ENCODE measurements around the gene GPD1L.
"Not testable (repeated sequence)": the region's sequence is repeated elsewhere in the genome, so short reads cannot be mapped to it uniquely, and the experiment has no call there.

The GPD1L gene

DNA sequence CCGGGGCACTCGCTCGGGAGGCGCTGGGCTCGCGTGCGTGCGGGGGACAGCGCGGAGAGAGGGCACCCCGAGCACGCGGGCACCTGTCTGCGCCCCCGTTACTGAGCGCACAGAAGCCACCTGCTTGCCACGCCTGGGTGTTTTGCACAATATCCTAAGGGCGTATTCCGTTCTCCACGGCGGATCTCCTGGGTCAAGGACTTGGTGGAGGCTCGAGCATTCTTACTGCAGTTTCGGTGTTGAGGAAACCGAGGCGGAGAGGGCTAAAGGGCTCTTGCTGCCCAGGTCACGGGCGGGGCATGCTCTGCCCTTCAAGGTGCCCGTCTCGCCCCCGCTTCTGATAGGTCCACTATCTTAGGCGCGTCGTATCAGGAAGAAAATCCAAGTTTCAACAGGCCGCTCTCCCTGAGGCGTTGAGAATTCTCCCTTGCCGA, 526 bp downstream of the GPD1L start:
- FAIRE-seq, result no peak

DNA sequence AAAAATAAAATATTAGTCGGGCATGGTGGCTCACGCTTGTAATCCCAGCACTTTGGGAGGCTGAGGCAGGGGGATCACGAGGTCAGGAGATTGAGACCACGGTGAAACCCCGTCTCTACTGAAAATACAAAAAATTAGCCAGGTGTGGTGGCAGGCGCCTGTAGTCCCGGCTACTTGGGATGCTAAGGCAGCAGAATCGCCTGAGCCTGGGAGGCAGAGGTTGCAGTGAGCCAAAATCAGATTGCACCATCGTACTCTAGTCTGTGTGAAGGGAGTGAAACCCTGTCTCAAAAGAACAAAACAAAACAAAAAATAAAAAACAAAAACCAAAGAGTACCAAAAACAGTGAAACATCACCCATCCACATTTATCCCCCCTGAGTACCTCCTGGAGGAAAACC, 1.8 kb downstream of the GPD1L start:
- not testable (repeated sequence) for FAIRE-seq

- FAIRE-seq, result no peak
Observed at GRCh38 chr3:32109256-32109655, 2.8 kb downstream of the GPD1L start.

DNA sequence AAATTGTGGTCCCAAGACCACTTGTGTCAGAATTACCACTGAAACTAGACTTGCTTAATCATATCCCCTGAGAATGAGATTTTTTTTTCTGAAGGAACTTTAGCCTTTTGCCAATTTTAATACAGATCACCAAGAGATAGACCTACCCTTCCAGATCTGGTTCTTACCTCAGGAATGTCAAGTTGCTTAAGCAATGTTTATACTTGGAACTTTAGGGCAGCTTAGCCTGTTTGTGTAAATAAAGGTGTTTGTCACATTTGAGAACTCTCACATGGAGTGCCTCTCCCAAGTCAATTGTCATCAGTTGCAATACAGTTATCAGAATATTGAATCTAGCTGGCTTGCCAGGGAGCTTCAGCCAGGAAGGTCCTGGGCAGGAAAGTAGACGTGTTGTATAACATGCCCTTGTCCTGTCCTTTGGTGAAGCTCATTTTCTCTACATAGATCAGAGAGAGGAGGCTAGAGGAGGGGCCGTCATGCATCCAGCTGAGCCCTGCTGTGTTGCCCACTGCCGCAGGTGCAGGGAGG, 3.9 kb downstream of the GPD1L start:
- FAIRE-seq, result no peak

DNA sequence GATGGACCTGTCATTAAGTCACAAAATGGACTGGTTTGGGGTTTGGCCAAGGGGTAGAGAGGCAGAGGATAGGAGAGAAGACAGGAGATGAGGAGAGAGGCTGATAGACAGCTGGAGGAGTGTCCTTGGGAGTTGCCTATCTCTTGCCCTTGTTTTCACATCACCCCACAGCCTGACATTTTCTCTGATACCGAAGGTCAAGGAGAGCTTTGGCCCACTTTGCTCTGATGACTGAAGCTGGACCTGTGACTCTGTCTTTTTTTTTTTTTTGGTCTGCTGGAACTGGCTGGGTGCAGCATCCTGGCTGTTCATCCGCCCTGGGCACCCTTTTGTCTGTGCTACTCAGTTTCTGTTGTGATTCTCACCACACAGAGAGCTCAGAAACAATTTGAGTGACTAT, 5.1 kb downstream of the GPD1L start:
- no peak for FAIRE-seq

DNA sequence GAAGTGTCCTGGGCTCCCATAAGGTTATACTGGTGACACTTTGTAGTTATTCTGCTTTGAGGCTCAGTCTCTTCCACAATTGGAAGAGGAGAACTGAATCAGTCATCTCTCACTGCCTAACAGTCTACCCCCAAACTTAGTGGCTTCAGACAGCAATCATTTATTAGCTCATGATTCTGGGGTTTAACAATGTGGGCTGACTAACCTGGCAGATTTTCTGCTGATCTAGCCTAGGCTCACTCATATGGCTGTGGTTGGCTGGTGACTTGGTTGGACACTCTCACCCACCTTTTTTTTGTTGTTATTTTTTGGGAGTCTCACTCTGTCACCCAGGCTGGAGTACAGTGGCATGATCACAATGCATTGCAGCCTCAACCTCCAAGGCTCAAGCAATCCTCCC, 7.1 kb downstream of the GPD1L start:
- no peak for FAIRE-seq

- FAIRE-seq, result no peak
Observed at GRCh38 chr3:32113981-32114545, 7.6 kb downstream of the GPD1L start.

DNA sequence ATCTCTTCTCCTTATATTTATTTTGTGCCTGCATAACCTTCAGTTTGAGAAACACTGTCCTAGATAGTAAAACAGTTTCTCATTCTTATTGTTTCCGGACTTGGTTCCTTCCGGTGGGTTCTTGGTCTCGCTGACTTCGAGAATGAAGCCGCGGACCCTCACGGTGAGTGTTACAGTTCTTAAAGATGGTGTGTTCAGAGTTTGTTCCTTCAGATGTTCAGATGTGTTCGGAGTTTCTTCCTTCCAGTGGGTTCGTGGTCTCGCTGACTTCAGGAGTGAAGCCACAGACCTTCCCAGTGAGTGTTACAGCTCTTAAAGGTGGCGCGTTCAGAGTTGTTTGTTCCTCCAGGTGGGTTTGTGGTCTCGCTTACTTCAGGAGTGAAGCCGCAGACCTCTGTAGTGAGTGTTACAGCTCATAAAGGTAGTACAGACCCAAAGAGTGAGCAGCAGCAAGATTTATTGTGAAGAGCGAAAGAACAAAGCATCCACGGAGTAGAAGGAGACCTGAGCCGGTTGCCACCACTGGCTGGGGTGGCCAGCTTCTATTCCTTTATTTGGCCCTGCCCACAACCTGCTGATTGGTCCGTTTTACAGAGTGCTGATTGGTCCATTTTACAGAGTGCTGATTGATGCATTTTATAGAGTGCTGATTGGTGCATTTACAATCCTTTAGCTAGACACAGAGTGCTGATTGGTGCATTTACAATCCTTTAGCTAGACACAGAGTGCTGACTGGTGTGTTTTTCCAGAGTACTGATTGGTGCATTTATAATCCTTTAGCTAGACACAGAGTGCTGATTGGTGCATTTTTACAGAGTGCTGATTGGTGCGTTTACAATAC, 8.3 kb downstream of the GPD1L start:
- not testable (repeated sequence) for FAIRE-seq

DNA sequence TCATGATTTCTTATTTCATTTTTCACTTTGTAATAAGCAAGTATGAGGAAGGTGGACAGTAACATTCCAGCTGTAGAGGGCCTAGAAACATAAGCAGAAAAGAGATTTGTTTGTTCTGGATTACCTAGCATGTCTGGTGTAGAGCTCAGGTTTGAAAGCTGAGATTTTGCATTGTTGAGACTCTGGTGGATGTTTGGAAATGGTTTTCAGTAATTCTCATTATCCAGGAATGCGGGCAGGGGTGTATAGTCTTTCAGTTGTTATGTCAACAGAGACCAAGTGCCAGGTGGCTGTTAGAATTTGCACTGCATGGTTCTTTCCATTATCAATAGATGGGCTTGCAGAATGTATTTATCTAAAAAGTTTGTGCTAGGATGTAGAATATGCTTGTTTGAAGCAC, 10.9 kb downstream of the GPD1L start:
- no peak for FAIRE-seq

DNA sequence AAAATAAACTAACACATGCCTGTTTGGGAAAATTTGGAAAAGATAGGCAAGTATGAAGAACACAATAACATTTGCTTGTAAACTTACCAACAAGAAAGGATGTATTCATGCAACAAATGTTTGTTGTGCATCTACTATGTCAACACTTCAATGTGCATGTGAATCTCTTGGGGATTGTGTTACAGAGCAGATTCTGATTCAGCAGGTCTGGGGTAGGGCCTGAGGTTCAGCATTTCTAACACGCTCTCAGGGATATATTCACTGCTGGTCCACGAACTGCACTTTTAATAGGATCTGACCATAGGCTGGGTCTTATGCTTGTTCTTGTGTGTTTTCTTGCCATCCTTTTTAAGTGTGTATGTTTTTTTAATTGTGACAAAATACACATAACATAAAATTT, 11.8 kb downstream of the GPD1L start:
- no peak for FAIRE-seq

- FAIRE-seq, result no peak
Observed at GRCh38 chr3:32120471-32120870, 14.1 kb downstream of the GPD1L start.

DNA sequence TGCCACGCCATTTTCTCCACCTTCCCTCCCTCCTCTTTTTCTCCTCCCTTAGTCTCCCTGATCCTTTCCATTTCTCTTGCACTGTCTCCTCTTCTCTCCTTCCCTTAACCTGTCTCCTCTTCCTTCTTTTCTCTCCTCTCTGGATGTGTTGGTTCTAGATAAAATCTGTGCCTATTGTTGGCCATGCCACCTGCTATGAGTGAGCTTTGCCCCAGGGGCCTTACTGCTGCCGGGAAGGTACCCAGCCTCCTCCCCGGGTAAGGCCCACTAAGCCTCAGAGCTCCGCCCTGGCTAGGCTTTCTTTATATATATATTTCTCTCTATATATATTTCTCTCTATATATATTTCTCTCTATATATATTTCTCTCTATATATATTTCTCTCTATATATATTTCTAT, 14.7 kb downstream of the GPD1L start:
- FAIRE-seq, result no peak

- FAIRE-seq, result no peak
Observed at GRCh38 chr3:32123620-32124019, 17.2 kb downstream of the GPD1L start.

DNA sequence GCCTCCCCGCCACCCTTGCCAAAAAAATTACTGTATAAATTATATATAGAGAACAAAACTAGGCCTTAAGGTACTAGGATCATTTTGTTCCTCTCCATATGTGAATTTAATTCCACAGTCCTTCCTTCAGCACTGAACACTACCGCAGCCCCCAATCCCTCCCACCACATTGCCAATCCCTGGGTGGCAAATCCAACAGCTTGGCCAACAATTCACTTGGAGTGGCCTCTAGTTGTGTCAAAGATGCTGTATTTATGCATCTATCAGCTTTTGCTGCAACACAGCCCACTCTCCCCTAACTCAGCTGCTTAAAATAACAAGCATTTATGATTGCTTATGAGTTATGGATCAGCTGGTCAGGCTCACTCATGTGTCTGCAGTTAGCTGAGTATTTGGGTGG, 18.6 kb downstream of the GPD1L start:
- FAIRE-seq, result no peak

- no peak for FAIRE-seq
Observed at GRCh38 chr3:32126305-32127015, 20.0 kb downstream of the GPD1L start.

DNA sequence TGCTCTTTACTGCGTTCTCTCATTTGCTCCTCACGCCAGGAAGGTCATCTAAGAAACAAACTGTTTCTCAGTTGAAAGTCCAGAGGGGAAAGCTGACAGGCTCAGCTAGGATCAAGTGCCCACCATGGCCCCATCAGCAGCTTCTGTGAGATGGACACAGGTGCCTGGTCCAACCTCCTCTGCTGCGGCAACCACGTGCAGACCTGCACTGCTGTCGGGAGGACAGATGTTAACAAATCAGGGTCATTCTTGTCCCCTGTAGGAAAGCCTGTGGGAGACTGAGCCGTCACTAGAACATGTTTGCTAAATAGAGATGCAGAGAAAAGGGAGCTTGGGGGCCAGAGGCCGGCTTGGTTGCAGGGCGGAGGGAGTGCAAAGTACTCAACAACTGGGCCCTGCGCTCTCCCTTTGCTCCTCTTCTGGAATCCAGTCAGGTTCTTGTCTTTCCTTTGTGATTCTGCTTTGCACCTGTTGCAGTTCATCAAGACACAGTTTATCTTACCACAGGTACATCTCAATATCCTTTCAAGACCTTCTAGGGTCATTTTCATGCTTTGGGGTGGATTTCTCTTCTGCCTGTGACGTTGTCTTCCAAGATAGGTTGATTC, 20.9 kb downstream of the GPD1L start:
- FAIRE-seq, result no peak

DNA sequence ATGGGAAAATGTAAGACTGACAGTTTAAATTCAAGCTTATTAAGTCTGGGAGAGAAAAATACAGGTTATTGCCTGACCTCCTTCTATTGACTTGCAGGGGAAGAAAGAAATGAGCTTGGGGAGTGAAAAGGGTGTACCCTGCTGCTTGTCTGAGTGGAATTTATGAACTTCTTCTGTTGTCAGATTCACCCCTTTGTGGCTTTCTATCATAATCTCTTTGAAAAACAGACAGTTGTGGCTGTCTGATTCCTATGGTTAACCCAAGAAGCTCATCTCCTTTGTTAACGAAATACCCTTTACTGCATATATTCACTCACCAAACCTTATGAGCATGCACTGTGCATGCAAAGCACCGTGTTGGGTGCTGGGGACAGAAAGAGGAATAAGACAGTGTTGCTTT, 22.5 kb downstream of the GPD1L start:
- no peak for FAIRE-seq

- no peak for FAIRE-seq
Observed at GRCh38 chr3:32129832-32130231, 23.4 kb downstream of the GPD1L start.

- no peak for FAIRE-seq
Observed at GRCh38 chr3:32132121-32132520, 25.7 kb downstream of the GPD1L start.

DNA sequence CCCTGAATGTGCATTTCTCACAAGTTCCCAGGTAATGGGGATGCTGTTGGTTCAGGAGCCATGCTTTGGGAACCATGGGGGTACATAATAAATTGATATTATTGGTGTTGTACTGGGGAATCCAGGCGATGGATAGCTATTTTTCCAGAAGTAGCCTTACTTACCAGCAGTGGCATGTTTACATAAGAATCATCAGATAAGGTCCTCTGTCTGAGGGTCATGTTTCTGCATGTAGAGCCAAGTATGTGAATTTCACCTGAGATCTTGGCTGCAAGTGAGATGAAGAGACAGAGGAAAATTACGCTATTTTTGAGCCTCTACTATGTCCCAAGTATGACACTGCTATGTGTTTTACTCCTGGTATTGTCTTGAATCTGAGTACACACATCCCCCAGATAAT, 26.3 kb downstream of the GPD1L start:
- no peak for FAIRE-seq

DNA sequence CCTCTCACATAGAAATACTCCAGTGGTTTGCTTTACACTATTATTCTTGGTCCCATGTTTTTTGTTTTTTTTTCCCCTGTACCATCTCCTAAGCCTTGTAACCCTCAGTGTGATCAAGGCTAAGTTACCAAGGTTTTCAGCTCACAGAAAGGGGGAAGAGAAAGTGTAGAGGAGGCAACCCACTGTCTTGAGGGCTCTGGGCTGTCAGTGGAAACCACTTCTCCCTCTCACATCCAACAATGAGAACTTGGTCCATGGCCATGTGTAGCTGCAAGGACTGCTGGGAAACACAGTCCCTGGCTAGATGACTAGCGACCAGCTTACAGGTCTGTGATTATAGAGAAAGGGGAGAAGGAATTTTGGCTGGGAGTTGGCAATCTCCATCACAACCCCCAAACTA, 30.3 kb downstream of the GPD1L start:
- FAIRE-seq, result no peak

- no peak for FAIRE-seq
Observed at GRCh38 chr3:32137870-32138269, 31.4 kb downstream of the GPD1L start.

- FAIRE-seq, result no peak
Observed at GRCh38 chr3:32138545-32139104, 32.2 kb downstream of the GPD1L start.

Data from TTC549 (cell line).